COLO829 (cell line): ENCODE results near the gene OXTR.

Experiments
- DNase-seq: peaks from one replicate; pipeline ENCODE4 v3.0.0; 2012; ENCODE audit warnings: low spot score

OXTR gene

GRCh38 chr3:8767667-8768363, 1.6 kb downstream of the OXTR start:
- DNase-seq = no peak

GRCh38 chr3:8767256-8767666, 2.2 kb downstream of the OXTR start:
- DNase-seq = no peak

GRCh38 chr3:8766148-8766547, 3.3 kb downstream of the OXTR start:
- no peak for DNase-seq

- DNase-seq = no peak
Observed at GRCh38 chr3:8765528-8765927, 3.9 kb downstream of the OXTR start.

- no peak for DNase-seq
Observed at GRCh38 chr3:8764528-8764927, 4.9 kb downstream of the OXTR start.

- DNase-seq = no peak
Observed at GRCh38 chr3:8762607-8763377, 6.6 kb downstream of the OXTR start.

GRCh38 chr3:8761866-8762265, 7.5 kb downstream of the OXTR start:
- no peak for DNase-seq

GRCh38 chr3:8760506-8760905, 8.9 kb downstream of the OXTR start:
- no peak for DNase-seq

- no peak for DNase-seq
Observed at GRCh38 chr3:8760091-8760490, 9.3 kb downstream of the OXTR start.

- no peak for DNase-seq
Observed at GRCh38 chr3:8759038-8759707, 10.2 kb downstream of the OXTR start.

- no peak for DNase-seq
Observed at GRCh38 chr3:8757551-8758518, 11.6 kb downstream of the OXTR start.

GRCh38 chr3:8756671-8757070, 12.7 kb downstream of the OXTR start:
- no peak for DNase-seq

- no peak for DNase-seq
Observed at GRCh38 chr3:8755564-8756237, 13.7 kb downstream of the OXTR start.

GRCh38 chr3:8755097-8755496, 14.3 kb downstream of the OXTR start:
- DNase-seq = no peak

GRCh38 chr3:8752832-8753231, 16.6 kb downstream of the OXTR start:
- DNase-seq = no peak

GRCh38 chr3:8749316-8749715, 20.1 kb downstream of the OXTR start:
- DNase-seq = no peak

GRCh38 chr3:8746780-8747345, 22.6 kb downstream of the OXTR start:
- DNase-seq = no peak

GRCh38 chr3:8745619-8746370, 23.6 kb downstream of the OXTR start:
- no peak for DNase-seq

GRCh38 chr3:8743911-8744310, 25.5 kb downstream of the OXTR start:
- no peak for DNase-seq

- no peak for DNase-seq
Observed at GRCh38 chr3:8743021-8743601, 26.3 kb downstream of the OXTR start.
